Measurements from ENCODE around the gene SUN5.

GRCh38 chr20:33046412-33046811, 42.2 kb upstream of the SUN5 start:
- no peak for TF ChIP-seq POLR2AphosphoS5 (IDR thresholded peaks at IDR 0.05)
- TF ChIP-seq, protein P1, sequence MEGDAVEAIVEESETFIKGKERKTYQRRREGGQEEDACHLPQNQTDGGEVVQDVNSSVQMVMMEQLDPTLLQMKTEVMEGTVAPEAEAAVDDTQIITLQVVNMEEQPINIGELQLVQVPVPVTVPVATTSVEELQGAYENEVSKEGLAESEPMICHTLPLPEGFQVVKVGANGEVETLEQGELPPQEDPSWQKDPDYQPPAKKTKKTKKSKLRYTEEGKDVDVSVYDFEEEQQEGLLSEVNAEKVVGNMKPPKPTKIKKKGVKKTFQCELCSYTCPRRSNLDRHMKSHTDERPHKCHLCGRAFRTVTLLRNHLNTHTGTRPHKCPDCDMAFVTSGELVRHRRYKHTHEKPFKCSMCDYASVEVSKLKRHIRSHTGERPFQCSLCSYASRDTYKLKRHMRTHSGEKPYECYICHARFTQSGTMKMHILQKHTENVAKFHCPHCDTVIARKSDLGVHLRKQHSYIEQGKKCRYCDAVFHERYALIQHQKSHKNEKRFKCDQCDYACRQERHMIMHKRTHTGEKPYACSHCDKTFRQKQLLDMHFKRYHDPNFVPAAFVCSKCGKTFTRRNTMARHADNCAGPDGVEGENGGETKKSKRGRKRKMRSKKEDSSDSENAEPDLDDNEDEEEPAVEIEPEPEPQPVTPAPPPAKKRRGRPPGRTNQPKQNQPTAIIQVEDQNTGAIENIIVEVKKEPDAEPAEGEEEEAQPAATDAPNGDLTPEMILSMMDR (IDR thresholded peaks at IDR 0.05): no peak
- TF ChIP-seq EP300 (IDR thresholded peaks at IDR 0.05; ENCODE audit: low read depth): no peak
- TF ChIP-seq POLR2A (IDR thresholded peaks at IDR 0.05): no peak
